ENCODE results near the gene UBAC2. TPM values are rescaled to one million over a fixed set of nuclear protein-coding genes. Genes with fewer than 3 reads are reported as not detected.

The UBAC2 gene
- total RNA-seq, 1 donor from 2014 or later = 87.7 TPM

DNA sequence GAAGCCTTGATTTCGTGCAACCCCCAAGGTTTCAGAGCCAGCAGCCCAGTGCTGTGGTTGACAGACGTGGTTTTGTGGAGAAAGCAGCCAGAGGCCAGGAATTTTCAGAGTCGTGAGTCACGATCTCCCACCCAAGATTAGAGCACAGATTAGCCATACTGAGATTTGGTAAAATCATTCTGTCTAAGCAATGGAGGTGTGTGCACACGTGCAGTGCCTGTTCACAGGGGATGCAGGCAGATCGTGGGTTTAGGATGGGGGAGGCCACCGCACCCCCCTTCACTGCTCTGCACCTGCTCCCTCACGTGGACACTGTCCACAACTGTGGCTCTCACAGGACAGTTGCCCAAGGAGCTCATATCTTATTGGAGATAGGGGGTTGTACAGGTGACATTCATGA lies 153.2 kb downstream of the UBAC2 start:
- DNase-seq (ENCODE audit: low spot score) = no peak
- no peaks in the 10 kb centered on the region for H3K36me3 ChIP-seq
- Mint-ChIP-seq H3K27me3 (ENCODE audit: insufficient read depth, low read depth) (peaks cover 3% of the 10 kb centered on the region), H3K4me3 (no peak overlapping the region), H3K36me3 (peaks cover 31% of the 10 kb centered on the region), H3K4me1 (peaks cover 28% of the 10 kb centered on the region), H3K27ac (no peak overlapping the region), H3K9me3 (no peaks in the 10 kb centered on the region)
- no peaks in the 10 kb centered on the region for H3K9me3 ChIP-seq (ENCODE audit: low read depth)
- H3K4me3 ChIP-seq = no peak overlapping the region
- H3K9ac ChIP-seq = no peak overlapping the region
- no peaks in the 10 kb centered on the region for H3K27me3 ChIP-seq
- no peak overlapping the region for H2AFZ ChIP-seq (replicated peaks)
- peaks cover 4% of the 10 kb centered on the region for H4K20me1 ChIP-seq (ENCODE audit: low read depth)
- H3F3A ChIP-seq (ENCODE audit: low read depth) = no peaks in the 10 kb centered on the region
- TF ChIP-seq EZH2 (IDR thresholded peaks at IDR 0.05) = no peak
- no peak for TF ChIP-seq EZH2phosphoT487 (IDR thresholded peaks at IDR 0.05)
- TF ChIP-seq, protein P1, sequence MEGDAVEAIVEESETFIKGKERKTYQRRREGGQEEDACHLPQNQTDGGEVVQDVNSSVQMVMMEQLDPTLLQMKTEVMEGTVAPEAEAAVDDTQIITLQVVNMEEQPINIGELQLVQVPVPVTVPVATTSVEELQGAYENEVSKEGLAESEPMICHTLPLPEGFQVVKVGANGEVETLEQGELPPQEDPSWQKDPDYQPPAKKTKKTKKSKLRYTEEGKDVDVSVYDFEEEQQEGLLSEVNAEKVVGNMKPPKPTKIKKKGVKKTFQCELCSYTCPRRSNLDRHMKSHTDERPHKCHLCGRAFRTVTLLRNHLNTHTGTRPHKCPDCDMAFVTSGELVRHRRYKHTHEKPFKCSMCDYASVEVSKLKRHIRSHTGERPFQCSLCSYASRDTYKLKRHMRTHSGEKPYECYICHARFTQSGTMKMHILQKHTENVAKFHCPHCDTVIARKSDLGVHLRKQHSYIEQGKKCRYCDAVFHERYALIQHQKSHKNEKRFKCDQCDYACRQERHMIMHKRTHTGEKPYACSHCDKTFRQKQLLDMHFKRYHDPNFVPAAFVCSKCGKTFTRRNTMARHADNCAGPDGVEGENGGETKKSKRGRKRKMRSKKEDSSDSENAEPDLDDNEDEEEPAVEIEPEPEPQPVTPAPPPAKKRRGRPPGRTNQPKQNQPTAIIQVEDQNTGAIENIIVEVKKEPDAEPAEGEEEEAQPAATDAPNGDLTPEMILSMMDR (IDR thresholded peaks at IDR 0.05) = no peak
- H3K79me2 ChIP-seq (ENCODE audit: low read depth) = no peaks in the 10 kb centered on the region
- no peak overlapping the region for H3K27ac ChIP-seq
- H3K4me2 ChIP-seq = no peak overlapping the region
- H3K4me1 ChIP-seq = no peaks in the 10 kb centered on the region

DNA sequence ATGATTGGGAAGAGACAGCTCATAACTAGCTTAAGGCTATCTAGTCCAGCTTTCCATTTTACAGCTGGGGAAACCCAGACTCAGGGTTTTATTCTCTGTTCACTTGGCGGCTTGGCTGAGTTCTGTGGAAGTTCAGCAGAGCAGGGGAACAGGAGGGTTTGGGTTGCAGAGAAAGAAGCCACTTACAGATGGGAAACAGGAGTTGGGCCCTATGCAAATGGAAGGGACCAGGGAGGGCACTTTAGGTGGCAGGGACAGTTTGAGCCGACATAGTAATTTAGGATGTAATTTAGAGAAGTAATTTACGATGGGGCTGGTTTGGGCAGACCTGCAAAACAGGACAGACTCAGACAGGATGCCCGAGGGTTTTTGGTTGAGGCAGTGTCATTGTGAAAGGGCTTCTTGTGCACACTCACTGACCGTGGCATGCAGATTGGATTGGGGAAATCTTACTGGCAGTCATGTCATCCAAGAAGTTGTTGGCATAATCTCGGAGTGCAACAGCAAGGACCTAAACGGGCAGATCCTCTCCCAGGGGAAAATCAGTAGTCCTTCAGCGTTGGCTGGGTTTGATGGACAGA lies 153.8 kb downstream of the UBAC2 start:
- DNase-seq (ENCODE audit: low spot score) = no peak
- TF ChIP-seq EZH2 (IDR thresholded peaks at IDR 0.05) = no peak
- Mint-ChIP-seq H3K27ac (peak overlapping the region; percentile 69), H3K27me3 (ENCODE audit: insufficient read depth, low read depth) (peaks cover 3% of the 10 kb centered on the region), H3K4me3 (no peak overlapping the region), H3K36me3 (peaks cover 26% of the 10 kb centered on the region), H3K9me3 (no peaks in the 10 kb centered on the region), H3K4me1 (peaks cover 30% of the 10 kb centered on the region)
- Histone ChIP-seq H3K9me3 (ENCODE audit: low read depth) (no peaks in the 10 kb centered on the region), H3K27me3 (no peaks in the 10 kb centered on the region), H3K4me3 (no peak overlapping the region), H2AFZ (replicated peaks) (no peak overlapping the region), H3F3A (ENCODE audit: low read depth) (no peaks in the 10 kb centered on the region), H3K36me3 (no peaks in the 10 kb centered on the region), H3K9ac (no peak overlapping the region), H4K20me1 (ENCODE audit: low read depth) (peaks cover 11% of the 10 kb centered on the region), H3K79me2 (ENCODE audit: low read depth) (no peaks in the 10 kb centered on the region), H3K4me1 (peaks cover 5% of the 10 kb centered on the region), H3K4me2 (no peak overlapping the region), H3K27ac (no peak overlapping the region)

DNA sequence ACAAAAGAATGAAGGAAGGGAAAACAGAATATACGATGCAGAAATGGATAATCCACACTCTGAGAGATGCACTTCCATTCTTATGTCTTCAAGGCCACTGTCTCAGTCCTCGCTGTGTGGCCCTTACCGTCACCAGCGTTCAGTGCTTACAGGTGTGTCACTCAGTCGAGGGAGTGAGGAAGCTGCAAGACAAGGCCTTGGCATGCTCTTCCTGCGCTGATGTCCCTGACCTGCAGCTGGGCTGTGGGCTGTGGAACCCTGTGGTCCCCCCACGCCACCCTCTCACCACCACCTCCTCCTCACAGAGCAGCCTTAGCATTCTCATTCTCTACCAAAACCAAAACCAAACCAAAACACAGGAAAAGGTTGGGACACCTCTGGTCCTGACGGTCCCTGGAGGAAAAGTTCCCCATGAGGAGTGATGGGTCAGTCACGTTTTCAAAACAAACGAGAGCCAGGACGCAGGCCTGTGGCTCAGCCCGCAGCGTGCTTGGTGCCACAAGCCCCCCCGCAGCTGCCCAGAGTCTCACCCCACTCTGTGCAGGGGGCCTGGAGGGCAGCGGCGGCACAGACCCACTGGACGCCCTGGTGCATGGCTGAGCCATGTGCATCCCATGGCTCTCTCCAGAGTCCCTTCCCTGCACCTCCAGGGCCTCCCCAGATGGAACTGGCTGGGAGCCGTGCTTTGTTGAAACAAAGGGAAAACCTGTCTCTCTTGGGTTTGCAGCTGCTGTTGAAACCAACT lies 154.8 kb downstream of the UBAC2 start:
- H3K4me3 ChIP-seq = no peak overlapping the region
- peaks cover 30% of the 10 kb centered on the region for H3K4me1 Mint-ChIP-seq

More for the DNA sequence above, 154.8 kb downstream of the UBAC2 start:
- H2AFZ ChIP-seq (replicated peaks) = no peak overlapping the region
- H3K9me3 ChIP-seq (ENCODE audit: low read depth) = no peaks in the 10 kb centered on the region
- Mint-ChIP-seq H3K9me3 (no peaks in the 10 kb centered on the region), H3K4me3 (no peak overlapping the region), H3K27ac (no peak overlapping the region), H3K36me3 (peaks cover 30% of the 10 kb centered on the region), H3K27me3 (ENCODE audit: insufficient read depth, low read depth) (peaks cover 3% of the 10 kb centered on the region)
- peaks cover 10% of the 10 kb centered on the region for H3K4me1 ChIP-seq
- no peaks in the 10 kb centered on the region for H3K36me3 ChIP-seq
- H3K27ac ChIP-seq = no peak overlapping the region
- H4K20me1 ChIP-seq (ENCODE audit: low read depth) = peaks cover 16% of the 10 kb centered on the region
- H3K4me2 ChIP-seq = no peak overlapping the region
- H3K79me2 ChIP-seq (ENCODE audit: low read depth) = no peaks in the 10 kb centered on the region
- no peaks in the 10 kb centered on the region for H3F3A ChIP-seq (ENCODE audit: low read depth)
- H3K27me3 ChIP-seq = no peaks in the 10 kb centered on the region
- TF ChIP-seq, protein P1 (IDR thresholded peaks at IDR 0.05) = no peak
- no peak for TF ChIP-seq EZH2 (IDR thresholded peaks at IDR 0.05)
- no peak for TF ChIP-seq EZH2phosphoT487 (IDR thresholded peaks at IDR 0.05)
- H3K9ac ChIP-seq = no peak overlapping the region
- DNase-seq (ENCODE audit: low spot score) = no peak

Measured in neural progenitor cell (in vitro differentiated cells).